NCI-H345 treated with DMSO at 0.1 percent for 48 hours (cell line): Measurements from ENCODE around the gene PTPRF.
"Not testable (repeated sequence)": the region's sequence is repeated elsewhere in the genome, so short reads cannot be mapped to it uniquely, and the experiment has no call there.

Experiments
- DNase-seq: peaks from one replicate; lab custom pipeline; 2025; ENCODE audit not compliant: unreplicated experiment; lab: John Stamatoyannopoulos, UW

PTPRF gene

GRCh38 chr1:43530483-43531106 lies at the start of gene PTPRF:
TSS of gene PTPRF (plus strand) at chr1:43530883. CDS start at chr1:43545076, 14,193 bp downstream.
- DNase-seq = peak; percentile 44

- no peak for DNase-seq
These were observed 49.2 kb upstream of the PTPRF start for GRCh38 chr1:43481491-43481890.

- no peak for DNase-seq
These were observed 48.5 kb upstream of the PTPRF start for GRCh38 chr1:43482215-43482614.

- DNase-seq = no peak
These were observed 46.3 kb upstream of the PTPRF start for GRCh38 chr1:43484367-43484766.

DNA sequence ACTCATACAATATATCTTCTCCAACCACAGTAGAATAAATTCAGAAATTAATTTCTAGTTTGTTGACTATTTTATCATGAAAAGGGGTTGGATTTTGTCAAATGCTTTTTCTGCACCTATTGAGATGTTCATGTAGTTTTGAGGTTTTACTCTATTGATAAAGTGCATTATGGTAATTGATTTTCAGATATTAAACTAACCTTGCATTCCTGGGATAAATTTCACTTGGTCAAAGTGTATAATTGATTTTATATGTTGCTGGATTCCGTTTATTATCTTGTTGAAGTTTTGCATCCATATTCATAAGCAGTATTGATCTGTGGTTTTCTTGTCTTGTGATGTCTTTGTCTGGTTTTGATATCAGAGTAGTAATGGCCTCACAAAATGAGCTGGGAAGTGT lies 42.5 kb upstream of the PTPRF start:
- no peak for DNase-seq

- no peak for DNase-seq
These were observed 39.6 kb upstream of the PTPRF start for GRCh38 chr1:43491061-43491460.

- DNase-seq = no peak
These were observed 37.9 kb upstream of the PTPRF start for GRCh38 chr1:43492826-43493225.

GRCh38 chr1:43493661-43494450 lies 36.8 kb upstream of the PTPRF start:
- DNase-seq = no peak

GRCh38 chr1:43495204-43495603 lies 35.5 kb upstream of the PTPRF start:
- DNase-seq = no peak

DNA sequence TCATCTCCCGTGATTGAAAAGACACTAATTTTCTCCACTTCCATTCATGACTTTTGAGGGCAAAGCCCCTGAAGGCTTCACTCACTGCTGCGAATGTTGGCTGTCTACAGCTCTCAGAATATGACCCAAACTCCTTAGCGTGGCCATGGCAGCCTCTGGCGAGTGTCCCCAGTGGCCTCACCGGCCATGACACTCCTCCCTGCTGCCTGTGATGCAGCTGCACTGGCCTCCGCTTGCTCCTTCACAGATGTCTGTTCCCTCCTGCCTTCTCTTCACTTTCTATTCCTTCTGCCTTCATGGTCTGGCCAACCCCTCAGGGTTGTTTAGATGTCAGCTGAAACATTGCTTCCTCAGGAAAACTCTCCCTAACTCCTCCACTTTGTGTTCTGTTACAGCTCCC lies 30.8 kb upstream of the PTPRF start:
- DNase-seq = no peak

- DNase-seq = not testable (repeated sequence)
These were observed 28.9 kb upstream of the PTPRF start for GRCh38 chr1:43501806-43502205.

DNA sequence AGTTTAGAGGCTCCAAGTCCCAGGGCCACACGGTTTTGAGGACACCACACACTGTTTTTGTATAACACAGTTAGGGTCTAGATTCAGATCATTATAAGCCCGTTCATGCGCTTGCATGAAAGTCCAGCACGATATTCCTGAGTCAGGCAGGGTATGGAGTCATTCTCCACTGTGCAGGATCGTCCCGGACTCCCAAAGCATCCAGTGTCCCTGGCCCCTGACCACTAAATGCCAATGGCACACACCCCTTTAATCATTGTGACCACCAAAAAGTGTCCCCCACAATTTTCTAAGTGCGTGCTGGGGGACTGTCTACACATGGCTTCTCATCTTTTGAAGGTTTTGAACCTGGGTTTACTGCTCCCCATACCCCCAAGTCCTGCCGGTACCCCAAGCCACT lies 27.1 kb upstream of the PTPRF start:
- DNase-seq = no peak

DNA sequence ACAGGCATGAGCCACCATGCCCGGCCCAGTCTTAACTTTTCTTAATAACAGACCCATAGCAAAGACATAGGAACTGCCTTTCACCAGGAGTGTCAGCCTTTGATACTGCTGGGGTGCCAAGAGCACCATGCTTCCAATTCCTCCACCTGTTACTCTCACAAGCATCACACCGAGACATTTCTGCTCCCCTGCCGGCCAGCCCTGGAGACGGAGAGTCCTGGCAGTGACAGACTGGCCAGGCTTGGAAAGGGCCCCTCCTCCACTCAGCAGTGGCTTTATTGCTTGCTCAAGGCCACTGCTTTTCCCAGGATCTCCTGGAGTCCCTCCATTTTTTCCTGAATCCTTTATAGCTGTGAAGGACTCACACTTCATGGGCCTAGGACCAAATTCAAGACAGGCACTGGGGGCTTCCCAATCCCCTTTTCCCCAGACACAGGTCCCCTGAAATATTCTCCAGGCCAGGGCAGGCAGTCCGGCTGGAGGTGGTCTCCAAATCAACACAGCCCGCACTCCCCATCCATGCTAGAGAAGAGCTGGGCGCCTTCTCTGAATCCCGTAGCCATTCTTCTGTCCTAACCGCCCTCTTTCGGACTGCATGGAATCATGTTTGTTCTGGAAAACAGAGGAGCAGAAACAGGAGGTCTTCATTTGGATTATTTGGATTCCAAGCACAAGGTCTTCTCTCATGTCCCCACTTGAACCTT lies 25.5 kb upstream of the PTPRF start:
- DNase-seq = no peak

- DNase-seq = no peak
These were observed 24.4 kb upstream of the PTPRF start for GRCh38 chr1:43506233-43506632.

- DNase-seq = no peak
These were observed 23.1 kb upstream of the PTPRF start for GRCh38 chr1:43507296-43508295.

DNA sequence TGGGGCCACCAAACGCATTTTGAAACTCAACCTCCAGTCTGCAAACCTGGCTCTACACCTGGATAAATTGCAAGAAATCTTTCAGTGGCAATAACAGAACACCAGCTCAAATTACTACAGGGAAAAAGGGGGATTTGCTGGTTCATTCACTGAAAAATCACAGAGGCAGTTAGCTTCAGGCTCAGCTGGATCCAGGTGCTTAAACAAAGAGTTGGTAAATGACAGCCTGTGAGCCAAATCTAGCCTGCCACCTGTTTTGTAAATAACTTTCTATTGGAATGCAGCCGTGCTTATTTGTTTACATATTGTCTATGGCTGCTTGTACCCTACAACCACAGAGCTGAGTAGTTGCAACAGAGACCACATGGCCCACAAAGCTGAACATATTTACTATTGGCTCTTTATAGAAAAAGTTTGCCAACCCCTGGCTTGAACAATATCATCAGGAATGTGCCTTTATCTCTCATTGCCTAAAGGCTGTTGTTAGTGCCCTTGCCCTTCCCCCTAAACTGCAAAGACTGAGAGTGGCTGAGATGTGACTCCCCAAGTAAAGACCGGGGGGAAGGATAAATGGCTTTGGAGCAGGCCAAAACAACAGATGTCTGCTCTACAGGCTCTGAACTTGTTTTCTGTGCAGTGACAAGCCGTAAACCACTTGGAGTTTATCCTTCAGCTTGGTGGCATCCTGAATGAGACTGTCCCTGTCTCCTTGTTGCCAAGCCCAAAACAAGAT lies 21.5 kb upstream of the PTPRF start:
- no peak for DNase-seq

- DNase-seq = no peak
These were observed 20.8 kb upstream of the PTPRF start for GRCh38 chr1:43509740-43510375.

DNA sequence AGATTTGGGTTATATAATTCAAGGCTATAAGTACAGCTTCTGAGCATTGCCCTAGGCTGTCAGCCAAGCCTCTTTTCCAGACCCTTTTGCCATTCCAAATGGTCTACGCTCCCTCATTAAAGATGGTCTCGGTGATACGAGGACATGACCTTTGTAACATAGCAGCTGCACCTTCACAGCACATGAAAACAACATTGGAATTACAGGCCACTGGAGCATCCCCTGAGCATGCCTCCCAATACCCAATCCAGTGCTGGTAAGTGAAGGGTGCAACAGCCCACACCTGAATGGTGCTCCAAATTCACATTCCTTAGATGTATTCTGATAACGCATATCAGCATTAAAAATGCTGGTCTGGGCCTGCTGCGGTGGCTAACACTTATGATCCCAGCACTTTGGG lies 20.1 kb upstream of the PTPRF start:
- no peak for DNase-seq

DNA sequence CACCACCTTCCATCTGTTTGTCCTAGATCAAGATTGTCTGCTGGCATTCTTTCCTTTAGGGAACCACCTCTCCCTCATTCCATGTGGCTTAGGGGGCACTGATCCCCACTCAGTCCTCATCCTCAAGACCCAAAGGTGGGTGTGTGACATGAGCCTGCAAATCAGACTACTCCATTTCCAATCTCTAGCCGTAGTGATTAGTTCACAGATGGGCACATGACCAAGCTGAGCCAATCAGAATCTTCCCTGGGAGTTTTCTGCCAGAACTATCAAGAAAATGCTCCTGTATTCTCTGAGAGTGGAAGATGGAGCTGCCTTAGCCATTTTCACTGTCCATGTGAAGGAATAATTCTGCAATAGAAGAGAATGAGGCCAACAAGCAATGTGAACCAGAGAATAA lies 19.3 kb upstream of the PTPRF start:
- DNase-seq = no peak

GRCh38 chr1:43512133-43512532 lies 18.6 kb upstream of the PTPRF start:
- no peak for DNase-seq
